HepG2 (cell line): ENCODE results near the gene DNM1L. TPM values are rescaled to one million over a fixed set of nuclear protein-coding genes. Genes with fewer than 3 reads are reported as not detected.

ENCODE experiments used
- ATAC-seq: fragments of 200-7000 bp; cut with Tn5 transposase; 3 replicates; pipeline ENCODE4 v1.9.1; 2020; ENCODE audit warnings: mild to moderate bottlenecking, moderate library complexity
- BruUV-seq: library from RNA; stranded (reverse); fragments of 400-500 nt; replicated peaks from 2 replicates; lab custom pipeline; 2021; lab: Mats Ljungman, UMichigan
- CTCF ChIA-PET: fragments of 300-600 bp; formaldehyde crosslinking; extraction: SDS; loops from one replicate; lab custom pipeline; 2021; ENCODE audit warnings: low total read pairs, inconsistent platforms, low intra/inter-chr PET ratio; lab: Yijun Ruan, JAX
- POLR2A ChIA-PET: fragments of 350-600 bp; sonication (Branson Sonifier 250); formaldehyde crosslinking; loops from one replicate; lab custom pipeline; 2020; ENCODE audit warnings: antibody characterized with exemption, inconsistent platforms; lab: Yijun Ruan, JAX
- DNase-seq: peaks from one replicate; pipeline ENCODE4 v3.0.0-alpha.2; 2015; ENCODE audit warnings: low spot score
- FAIRE-seq: peaks from 3 replicates; lab custom pipeline; 2011; peaks lifted over from hg19 to GRCh38; lab: Jason Lieb, UNC
- H2AFZ ChIP-seq: one replicate; pipeline ENCODE4 v1.6.1; 2011; ENCODE audit warnings: low read length, inconsistent platforms
- H3K27ac ChIP-seq: fragments of 300-600 bp; 3 replicates; pipeline ENCODE4 v1.8.0; 2011; ENCODE audit warnings: mixed run types, mild to moderate bottlenecking, mixed read lengths, low read length, inconsistent platforms; ENCODE audit not compliant: insufficient read depth; ENCODE audit errors: extremely low read length
- H3K27me3 ChIP-seq, 2 experiments: fragments of 200-600 bp in 1 of 2; 2 replicates in 1 of 2; 3 replicates in 1 of 2; pipeline versions ENCODE4 v1.6.0 to v1.8.0; 2011; ENCODE audit warnings: low read length in 2 of 2, mild to moderate bottlenecking in 2 of 2, moderate library complexity in 2 of 2, inconsistent platforms in 1 of 2; ENCODE audit not compliant: insufficient read depth in 2 of 2, control insufficient read depth in 1 of 2
- H3K36me3 ChIP-seq, 2 experiments: fragments of 200-600 bp in 1 of 2; replicated peaks in 1 of 2; 2 replicates in 1 of 2; 3 replicates in 1 of 2; pipeline versions ENCODE4 v1.5.1 to v1.8.0; 2011; ENCODE audit warnings: low read length in 2 of 2, inconsistent platforms in 1 of 2; ENCODE audit not compliant: insufficient read depth in 2 of 2, control insufficient read depth in 1 of 2
- H3K4me1 ChIP-seq: 2 replicates; pipeline ENCODE4 v1.5.1; 2012; ENCODE audit warnings: low read length, inconsistent platforms; ENCODE audit not compliant: insufficient read depth
- H3K4me2 ChIP-seq: 2 replicates; pipeline ENCODE4 v1.6.0; 2011; ENCODE audit warnings: low read depth, low read length, inconsistent platforms
- H3K4me3 ChIP-seq, 3 experiments: fragments of 200-600 bp in 1 of 3; sonication (generic), shearing (Covaris generic) in 1 of 3; replicated peaks in 1 of 3; 2 replicates each; pipeline ENCODE4 v1.5.1; 2011 to 2016; ENCODE audit warnings: low read length in 3 of 3, inconsistent platforms in 2 of 3, low read depth in 2 of 3, mild to moderate bottlenecking in 2 of 3, control low read depth in 1 of 3, mixed read lengths in 1 of 3; ENCODE audit not compliant: insufficient read depth in 1 of 3
- H3K79me2 ChIP-seq: one replicate; pipeline ENCODE4 v1.6.1; 2011; ENCODE audit warnings: low read length, inconsistent platforms; ENCODE audit not compliant: insufficient read depth
- H3K9ac ChIP-seq: 2 replicates; pipeline ENCODE4 v1.6.0; 2011; ENCODE audit warnings: mild to moderate bottlenecking, low read depth, low read length, inconsistent platforms; ENCODE audit not compliant: insufficient read depth
- H3K9me3 ChIP-seq: 2 replicates; pipeline ENCODE4 v1.5.1; 2012; ENCODE audit warnings: mild to moderate bottlenecking, low read length
- H4K20me1 ChIP-seq: 2 replicates; pipeline ENCODE4 v1.6.0; 2011; ENCODE audit warnings: inconsistent platforms, mild to moderate bottlenecking, low read length, moderate library complexity; ENCODE audit not compliant: insufficient read depth
- ATF2 ChIP-seq: sonication (generic); formaldehyde crosslinking; IDR thresholded peaks from 2 replicates; pipeline ENCODE4 v1.4.0; 2020; ENCODE audit warnings: missing genetic modification reagents
- PRDM10 ChIP-seq: sonication (generic); formaldehyde crosslinking; IDR thresholded peaks from 2 replicates; pipeline ENCODE4 v1.4.0; 2020; ENCODE audit warnings: low read depth, missing genetic modification reagents
- SSRP1 ChIP-seq: IDR thresholded peaks from 2 replicates; pipeline ENCODE4 v1.6.1; 2016; ENCODE audit warnings: control low read depth
- TFAP4 ChIP-seq: sonication (generic); IDR thresholded peaks from 2 replicates; pipeline ENCODE4 v1.6.1; 2016; ENCODE audit warnings: low read depth, borderline replicate concordance
- ZNF543 ChIP-seq: sonication (generic); formaldehyde crosslinking; IDR thresholded peaks from 2 replicates; pipeline ENCODE4 v1.4.0; 2020; ENCODE audit warnings: mild to moderate bottlenecking, missing genetic modification reagents
- ZNF782 ChIP-seq: sonication (generic); formaldehyde crosslinking; IDR thresholded peaks from 2 replicates; pipeline ENCODE4 v1.4.0; 2020; ENCODE audit warnings: missing genetic modification reagents, mild to moderate bottlenecking, borderline replicate concordance
- ZSCAN5A ChIP-seq: sonication (generic); formaldehyde crosslinking; IDR thresholded peaks from 2 replicates; pipeline ENCODE4 v1.8.0; 2022; ENCODE audit warnings: mild to moderate bottlenecking, missing genetic modification reagents, borderline replicate concordance
- WGBS: methylation state at CpG from one replicate; pipeline ENCODE4 v1.1.6; 2017; ENCODE audit warnings: low lambda C conversion rate; 5-methylcytosine and 5-hydroxymethylcytosine counted together
- in situ Hi-C: cut with HindIII; loops from 2 replicates; pipeline ENCODE4 v1.10.0; 2017; ENCODE audit warnings: low pct_unique_long_range_greater_than_20kb; ENCODE audit not compliant: extremely low pct_ligation_motif_present
- intact Hi-C: fragments of 100-400 bp; cut with micrococcal nuclease; formaldehyde crosslinking; loops from one replicate; pipeline ENCODE4 v1.10.0; 2022; ENCODE audit not compliant: unreplicated experiment
- polyA plus RNA-seq, 8 experiments: library from polyadenylated mRNA; depleted of rRNA in 3 of 8; stranded (reverse) in 7 of 8; unstranded in 1 of 8; fragments of >200 nt; fragmentation: Illumina TruSeq in 4 of 8; extraction: Trizol in 4 of 8; gene quantifications; 2 replicates each; pipeline versions ENCODE4 v1.2.1 to v1.2.3, GENCODE V29; 2011 to 2016; ENCODE audit warnings: low read depth in 4 of 8, missing spikeins in 1 of 8, mixed read lengths in 1 of 8; ENCODE audit not compliant: insufficient read depth in 1 of 8
- total RNA-seq, 5 experiments: library from RNA; depleted of rRNA; stranded (reverse); fragments of >200 nt; fragmentation: Illumina TruSeq; extraction: Trizol; gene quantifications; 2 replicates each; pipeline ENCODE4 v1.2.3, GENCODE V29; 2016; ENCODE audit warnings: low read depth in 1 of 5

The DNM1L gene
- total and polyA plus RNA-seq, 2 of the 13 experiments (the other 11 are each of a cell fraction or from before 2014, with no cell fraction given): 35.9 to 65.8 TPM

- CTCF ChIA-PET: no interaction called here
Measured at GRCh38 chr12:32695787-32696186, 16.7 kb downstream of the DNM1L start.

More at GRCh38 chr12:32695787-32696186, 16.7 kb downstream of the DNM1L start:
- 0 out of 2 replicates have a peak, but pooled peaks cover 7% of the 10 kb centered on the region for H4K20me1 ChIP-seq
- no peak for TF ChIP-seq TFAP4
- TF ChIP-seq ZNF782: no peak
- no peak for TF ChIP-seq ZNF543 (CRISPR knock-in tag)
- no peak for TF ChIP-seq SSRP1
- no peak for TF ChIP-seq ATF2 (CRISPR knock-in tag)
- TF ChIP-seq ZSCAN5A: no peak
- TF ChIP-seq PRDM10: no peak
- no peaks in the 10 kb centered on the region for H3K27me3 ChIP-seq
- ATAC-seq (no peak), DNase-seq (no peak), FAIRE-seq (no peak)
- no peak overlapping the region for H3K27ac ChIP-seq
- BruUV-seq: no TSS peak
- H3K36me3 ChIP-seq: peaks cover 2 to 14% of the 10 kb centered on the region in 2 experiments; a peak in 3 of 5 replicates
- no peak overlapping the region for H3K4me3 ChIP-seq
- POLR2A ChIA-PET: no interaction called here
- no peak overlapping the region for H3K4me2 ChIP-seq
- no peaks in the 10 kb centered on the region for H3K4me1 ChIP-seq
- WGBS: 94% methylated on average over 3 of the region's 3 CpGs
- H2AFZ ChIP-seq: no peak overlapping the region
- intact Hi-C loops (no loop called here), in situ Hi-C loops (no loop called here)
- no peaks in the 10 kb centered on the region; the same call in 1 of the 2 replicates for H3K9me3 ChIP-seq
- no peak overlapping the region for H3K9ac ChIP-seq
- H3K79me2 ChIP-seq: peaks cover 72% of the 10 kb centered on the region
